GM19438 (cell line): ENCODE results near the gene PIK3CA.
"Not testable (repeated sequence)": the region's sequence is repeated elsewhere in the genome, so short reads cannot be mapped to it uniquely, and the experiment has no call there.

ENCODE experiments used
- ATAC-seq: cut with Tn5 transposase; IDR thresholded peaks from one replicate; pipeline ENCODE4 v1.9.1; 2021; ENCODE audit warnings: low read depth; ENCODE audit not compliant: unreplicated experiment

PIK3CA gene

GRCh38 chr3:179147873-179148615 is at the start of gene PIK3CA:
PIK3CA (plus strand) TSS chr3:179148357; CDS start chr3:179198826, 50,469 bp downstream.
- peak; percentile 72 for ATAC-seq

GRCh38 chr3:179098388-179099077 is 49.6 kb upstream of the PIK3CA start:
- ATAC-seq = no peak

- no peak for ATAC-seq
These were observed 47.5 kb upstream of the PIK3CA start for GRCh38 chr3:179100652-179101051.

GRCh38 chr3:179105881-179106280 is 42.3 kb upstream of the PIK3CA start:
- ATAC-seq = no peak

- no peak for ATAC-seq
These were observed 40.5 kb upstream of the PIK3CA start for GRCh38 chr3:179107617-179108016.

GRCh38 chr3:179108086-179108485 is 40.1 kb upstream of the PIK3CA start:
- no peak for ATAC-seq

GRCh38 chr3:179113903-179114302 is 34.3 kb upstream of the PIK3CA start:
- no peak for ATAC-seq

- not testable (repeated sequence) for ATAC-seq
These were observed 32.7 kb upstream of the PIK3CA start for GRCh38 chr3:179115444-179115843.

GRCh38 chr3:179116816-179117215 is 31.3 kb upstream of the PIK3CA start:
- no peak for ATAC-seq

- ATAC-seq = not testable (repeated sequence)
These were observed 15.8 kb upstream of the PIK3CA start for GRCh38 chr3:179132191-179132890.

GRCh38 chr3:179133575-179133974 is 14.6 kb upstream of the PIK3CA start:
- ATAC-seq = no peak

GRCh38 chr3:179136195-179136594 is 12.0 kb upstream of the PIK3CA start:
- no peak for ATAC-seq

GRCh38 chr3:179141890-179142289 is 6.3 kb upstream of the PIK3CA start:
- ATAC-seq = no peak

- no peak for ATAC-seq
These were observed 1.1 kb upstream of the PIK3CA start for GRCh38 chr3:179146911-179147513.

- peak; percentile 34 for ATAC-seq
These were observed 664 bp upstream of the PIK3CA start for GRCh38 chr3:179147514-179147872.

GRCh38 chr3:179148616-179149405 is 654 bp downstream of the PIK3CA start:
- peak; percentile 33 for ATAC-seq

GRCh38 chr3:179149406-179149867 is 1.3 kb downstream of the PIK3CA start:
- no peak for ATAC-seq

- no peak for ATAC-seq
These were observed 1.8 kb downstream of the PIK3CA start for GRCh38 chr3:179149951-179150350.

- ATAC-seq = no peak
These were observed 2.5 kb downstream of the PIK3CA start for GRCh38 chr3:179150610-179151009.

- ATAC-seq = no peak
These were observed 3.3 kb downstream of the PIK3CA start for GRCh38 chr3:179151474-179151873.
